ENCODE measurements around the gene CDH12.
"Not testable (repeated sequence)": the region's sequence is repeated elsewhere in the genome, so short reads cannot be mapped to it uniquely, and the experiment has no call there.

Gene CDH12

DNA sequence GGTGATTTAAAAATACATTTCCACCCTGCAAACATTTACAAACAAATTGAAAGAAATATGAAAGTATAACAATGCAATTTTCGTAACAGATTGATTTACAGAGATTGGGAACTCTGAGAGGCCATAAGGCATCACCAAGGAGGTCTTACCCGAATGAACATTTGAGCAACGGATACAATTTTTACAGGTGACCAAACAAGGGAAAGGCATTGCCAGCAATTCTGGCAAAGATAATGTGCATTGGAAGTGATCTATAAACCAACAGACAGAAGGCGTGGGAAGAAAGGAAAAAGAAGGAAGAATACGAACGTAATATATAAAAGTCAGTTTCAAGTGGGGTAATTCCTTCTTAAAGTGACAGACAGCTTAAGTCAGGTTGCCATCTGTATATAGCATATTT is 295.9 kb downstream of the CDH12 start:
- Histone ChIP-seq H3K27me3 (ENCODE audit: low read depth) (no peaks in the 10 kb centered on the region), H3K4me1 (no peaks in the 10 kb centered on the region), H3K4me3 (no peak overlapping the region), H3K9me3 (no peaks in the 10 kb centered on the region), H3K36me3 (replicated peaks) (no peaks in the 10 kb centered on the region)
- in situ Hi-C loops (cut with MboI; ENCODE audit: low sequenced_read_pairs): no loop called here
- DNase-seq (ENCODE audit: low spot score in 2 of 2): no peak

DNA sequence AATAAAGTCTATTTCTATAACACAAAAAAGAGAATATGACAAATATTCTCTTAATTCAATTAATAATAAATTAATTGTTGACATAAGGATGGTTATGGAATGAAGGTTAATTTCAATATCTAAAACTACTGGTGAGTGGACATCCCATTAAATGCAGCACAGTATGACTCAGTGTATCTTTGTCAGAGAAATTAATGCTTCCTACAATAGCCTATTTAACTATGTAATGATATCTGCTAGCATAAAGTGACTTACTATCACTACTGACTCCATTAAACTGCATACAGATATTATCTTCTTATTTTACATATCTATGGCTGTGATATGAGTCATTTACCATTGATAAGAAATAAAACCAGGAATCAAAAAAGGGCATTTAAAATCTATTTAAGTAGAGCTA is 298.7 kb downstream of the CDH12 start:
- no peaks in the 10 kb centered on the region for H3K9me3 ChIP-seq
- no peaks in the 10 kb centered on the region for H3K36me3 ChIP-seq (replicated peaks)
- H3K4me3 ChIP-seq: no peak overlapping the region
- in situ Hi-C loops (cut with MboI; ENCODE audit: low sequenced_read_pairs): no loop called here
- no peaks in the 10 kb centered on the region for H3K4me1 ChIP-seq
- H3K27me3 ChIP-seq (ENCODE audit: low read depth): no peaks in the 10 kb centered on the region
- no peak for DNase-seq (ENCODE audit: low spot score in 2 of 2)

DNA sequence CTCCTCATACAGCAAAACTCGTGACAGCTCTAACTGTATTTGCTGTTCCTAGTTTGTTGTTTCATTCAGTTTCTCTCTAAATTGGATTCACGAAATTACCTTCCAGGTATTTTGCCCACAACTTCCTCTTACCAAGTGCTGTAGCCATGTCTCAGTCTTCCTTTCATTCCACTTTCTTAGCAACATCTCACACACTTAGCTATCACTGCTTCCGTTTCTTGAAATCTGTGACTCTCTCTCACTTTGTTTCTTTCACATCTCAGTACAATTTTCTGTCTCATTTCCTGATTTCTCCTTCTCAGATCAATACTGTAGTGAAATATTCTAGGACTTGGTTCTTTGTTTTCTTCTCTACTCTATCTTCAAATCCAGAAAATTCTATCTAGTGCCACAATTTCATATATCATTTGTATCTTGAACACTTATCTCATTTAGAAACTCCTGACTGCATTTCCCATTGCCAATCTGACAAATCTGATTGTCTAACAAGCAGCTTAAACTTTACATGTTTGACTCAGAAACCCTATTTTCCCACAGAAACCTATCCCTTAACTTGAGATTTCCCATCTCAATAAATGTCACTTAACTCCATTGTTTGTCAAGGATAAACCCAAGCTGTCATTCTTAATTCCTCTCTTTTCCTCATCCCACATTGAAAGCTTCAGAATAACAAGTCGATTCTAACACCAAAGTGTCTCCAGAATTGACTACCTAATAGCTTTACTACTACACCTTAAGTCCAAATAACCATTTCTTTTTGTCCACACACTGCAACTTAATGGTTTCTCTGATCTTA is 303.1 kb downstream of the CDH12 start:
- H3K4me1 ChIP-seq: no peaks in the 10 kb centered on the region
- in situ Hi-C loops (cut with MboI; ENCODE audit: low sequenced_read_pairs): no loop called here
- no peaks in the 10 kb centered on the region for H3K36me3 ChIP-seq (replicated peaks)
- no peak overlapping the region for H3K4me3 ChIP-seq
- DNase-seq (ENCODE audit: low spot score in 2 of 2): no peak
- H3K27me3 ChIP-seq (ENCODE audit: low read depth): no peaks in the 10 kb centered on the region
- no peaks in the 10 kb centered on the region for H3K9me3 ChIP-seq

DNA sequence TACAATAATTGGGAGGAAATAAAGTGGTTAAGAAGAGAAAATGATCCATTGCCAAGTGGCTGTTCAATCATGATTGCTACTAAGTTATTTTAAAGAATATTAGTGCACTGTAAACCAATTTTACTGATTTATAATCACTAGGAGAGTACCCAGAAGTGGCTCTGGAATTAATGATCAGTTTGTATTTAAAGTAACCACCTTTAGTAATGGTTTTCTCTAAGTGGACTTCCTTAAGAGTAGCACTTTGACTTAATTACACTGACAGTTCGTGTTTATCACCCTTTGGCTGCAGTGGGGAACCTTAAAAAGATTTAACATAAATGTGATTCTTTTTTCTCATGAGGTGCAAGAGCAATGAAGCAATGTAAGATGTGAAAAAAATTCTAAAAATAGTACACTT is 310.8 kb downstream of the CDH12 start:
- no peak for DNase-seq (ENCODE audit: low spot score in 2 of 2)
- H3K36me3 ChIP-seq (replicated peaks): no peaks in the 10 kb centered on the region
- no peak overlapping the region for H3K4me3 ChIP-seq
- in situ Hi-C loops (cut with MboI; ENCODE audit: low sequenced_read_pairs): no loop called here
- no peaks in the 10 kb centered on the region for H3K27me3 ChIP-seq (ENCODE audit: low read depth)
- no peaks in the 10 kb centered on the region for H3K9me3 ChIP-seq
- H3K4me1 ChIP-seq: no peaks in the 10 kb centered on the region

DNA sequence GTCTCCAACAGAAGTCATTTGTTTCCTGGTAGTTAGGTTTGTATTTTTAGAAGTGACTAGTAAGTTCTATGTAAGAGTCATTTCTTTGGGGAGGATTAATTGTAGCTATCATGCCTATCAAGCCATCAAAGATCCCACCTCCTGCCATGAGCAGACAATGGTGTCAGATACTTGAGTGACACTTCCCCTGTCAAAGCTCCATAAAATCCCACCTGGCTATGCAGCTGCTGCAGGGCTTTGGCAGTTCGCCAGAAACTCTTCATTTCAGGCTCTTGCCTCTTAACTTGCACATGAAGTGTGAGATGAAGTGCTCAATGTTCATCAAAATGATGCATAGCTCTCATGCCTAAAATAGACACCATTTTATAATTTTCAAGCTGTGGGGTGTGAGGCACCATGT is 312.1 kb downstream of the CDH12 start:
- peak in 1 of 2 experiments; percentile 7 for DNase-seq (ENCODE audit: low spot score in 2 of 2)
- Histone ChIP-seq H3K9me3 (no peaks in the 10 kb centered on the region), H3K36me3 (replicated peaks) (no peaks in the 10 kb centered on the region), H3K27me3 (ENCODE audit: low read depth) (no peaks in the 10 kb centered on the region), H3K4me1 (no peaks in the 10 kb centered on the region), H3K4me3 (no peak overlapping the region)
- in situ Hi-C loops (cut with MboI; ENCODE audit: low sequenced_read_pairs): no loop called here

DNA sequence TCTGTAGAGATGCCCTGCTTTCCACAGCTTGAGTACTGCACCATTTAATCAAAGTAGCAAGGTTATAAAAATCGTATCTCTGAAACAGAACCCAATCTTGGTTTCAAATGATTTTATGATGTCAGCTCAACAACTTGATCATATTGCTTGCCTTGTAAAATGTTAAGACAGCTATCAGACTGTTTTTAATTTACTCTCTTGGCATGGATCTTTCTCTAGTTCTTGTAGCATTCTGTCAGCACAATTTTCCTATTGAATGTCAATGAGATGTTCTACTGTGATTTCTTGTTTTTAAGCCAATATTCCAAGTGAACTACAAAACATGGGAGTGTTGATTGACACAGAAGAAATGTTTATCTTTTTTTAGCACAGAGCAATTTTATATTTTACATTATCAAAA is 313.4 kb downstream of the CDH12 start:
- no peak for DNase-seq (ENCODE audit: low spot score in 2 of 2)
- in situ Hi-C loops (cut with MboI; ENCODE audit: low sequenced_read_pairs): no loop called here

DNA sequence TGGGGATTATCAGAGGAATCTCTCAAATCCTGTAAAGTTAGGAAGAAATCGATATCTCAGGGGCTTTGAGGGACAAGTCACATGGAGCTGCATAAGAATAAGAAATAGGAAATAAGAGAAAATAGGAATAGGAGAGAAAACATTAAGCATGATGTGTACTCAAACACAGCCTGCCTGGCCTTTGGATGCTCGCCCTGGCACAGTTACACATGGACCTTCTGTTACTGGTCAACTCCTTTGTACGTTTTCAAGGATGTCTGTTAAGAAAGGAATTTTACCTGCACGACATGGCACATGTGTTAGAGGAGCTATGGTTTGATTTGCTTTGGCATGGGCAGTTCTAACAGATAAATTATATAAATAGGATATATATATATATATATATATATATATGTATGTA is 321.2 kb downstream of the CDH12 start:
- H3K9me3 ChIP-seq: no peaks in the 10 kb centered on the region
- in situ Hi-C loops (cut with MboI; ENCODE audit: low sequenced_read_pairs): no loop called here
- H3K4me3 ChIP-seq: no peak overlapping the region
- no peak for DNase-seq (ENCODE audit: low spot score in 2 of 2)
- no peaks in the 10 kb centered on the region for H3K36me3 ChIP-seq (replicated peaks)
- H3K27me3 ChIP-seq (ENCODE audit: low read depth): no peaks in the 10 kb centered on the region
- no peaks in the 10 kb centered on the region for H3K4me1 ChIP-seq

More for the DNA sequence above, 313.4 kb downstream of the CDH12 start:
- Histone ChIP-seq H3K4me1 (no peaks in the 10 kb centered on the region), H3K27me3 (ENCODE audit: low read depth) (no peaks in the 10 kb centered on the region), H3K9me3 (no peaks in the 10 kb centered on the region), H3K4me3 (no peak overlapping the region), H3K36me3 (replicated peaks) (no peaks in the 10 kb centered on the region)

DNA sequence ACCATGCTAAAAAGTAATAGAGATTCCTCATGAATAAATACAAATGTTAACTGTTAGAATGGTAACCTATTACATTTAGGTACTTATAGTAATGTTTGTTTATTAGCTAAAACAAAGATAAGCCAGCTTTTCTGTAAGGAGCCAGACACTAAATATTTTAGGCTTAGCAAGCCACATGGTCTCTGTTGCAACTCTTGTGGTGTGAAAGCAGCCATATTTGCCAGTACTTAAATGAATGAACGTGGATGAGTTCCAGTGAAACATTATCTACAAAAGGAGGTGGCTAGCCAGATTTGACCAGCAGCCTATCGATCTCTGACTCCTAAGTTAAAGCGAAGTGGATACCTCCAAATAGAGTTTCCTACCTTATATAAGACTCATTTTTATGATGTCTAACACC is 331.6 kb downstream of the CDH12 start:
- in situ Hi-C loops (cut with MboI; ENCODE audit: low sequenced_read_pairs): no loop called here

DNA sequence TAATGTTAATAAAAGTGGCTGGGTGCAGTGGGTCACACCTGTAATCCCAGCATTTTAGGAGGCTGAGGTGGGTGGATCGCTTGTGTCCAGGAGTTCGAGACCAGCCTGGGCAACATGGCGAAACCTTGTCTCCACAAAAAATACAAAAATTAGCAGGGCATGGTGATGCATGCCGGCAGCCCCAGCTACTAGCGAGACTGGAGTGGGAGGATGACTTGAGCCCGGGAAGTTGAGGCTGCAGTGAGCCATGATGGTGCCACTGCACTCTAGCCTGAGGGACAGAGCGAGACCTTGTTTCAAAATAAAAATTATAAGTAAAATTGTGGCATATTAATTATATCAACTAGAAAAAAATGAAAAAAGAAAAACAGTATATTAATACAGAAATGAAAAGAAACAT is 336.6 kb downstream of the CDH12 start:
- H3K4me3 ChIP-seq; H3K27me3 ChIP-seq (ENCODE audit: low read depth); in situ Hi-C loops (cut with MboI; ENCODE audit: low sequenced_read_pairs); H3K4me1 ChIP-seq; DNase-seq (ENCODE audit: low spot score in 2 of 2); H3K9me3 ChIP-seq; H3K36me3 ChIP-seq (replicated peaks): not testable (repeated sequence)

More for the DNA sequence above, 331.6 kb downstream of the CDH12 start:
- DNase-seq (ENCODE audit: low spot score in 2 of 2): no peak
- Histone ChIP-seq H3K4me3 (no peak overlapping the region), H3K9me3 (no peaks in the 10 kb centered on the region), H3K27me3 (ENCODE audit: low read depth) (no peaks in the 10 kb centered on the region), H3K36me3 (replicated peaks) (no peaks in the 10 kb centered on the region), H3K4me1 (no peaks in the 10 kb centered on the region)

DNA sequence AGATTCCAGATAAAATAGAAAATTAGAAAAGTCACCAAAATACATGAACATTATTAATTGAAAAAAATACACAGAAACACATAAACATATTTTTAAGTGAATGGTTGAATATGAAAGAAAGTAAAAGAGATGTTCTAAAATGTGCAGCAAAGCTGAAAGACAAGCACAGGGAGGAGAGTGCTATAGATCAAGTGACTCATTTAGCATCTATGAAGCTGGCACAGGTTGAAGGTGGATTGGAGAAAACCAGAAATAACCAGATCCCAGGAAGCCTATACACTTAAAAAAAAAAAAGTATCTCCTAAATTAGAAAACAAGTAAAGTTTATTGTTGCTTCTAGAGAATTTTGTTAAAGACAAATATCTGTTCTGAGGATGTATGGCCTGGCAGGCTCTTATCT is 338.9 kb downstream of the CDH12 start:
- Histone ChIP-seq H3K9me3 (no peaks in the 10 kb centered on the region), H3K36me3 (replicated peaks) (no peaks in the 10 kb centered on the region), H3K27me3 (ENCODE audit: low read depth) (no peaks in the 10 kb centered on the region), H3K4me1 (no peaks in the 10 kb centered on the region), H3K4me3 (no peak overlapping the region)
- DNase-seq (ENCODE audit: low spot score in 2 of 2): no peak
- in situ Hi-C loops (cut with MboI; ENCODE audit: low sequenced_read_pairs): no loop called here

DNA sequence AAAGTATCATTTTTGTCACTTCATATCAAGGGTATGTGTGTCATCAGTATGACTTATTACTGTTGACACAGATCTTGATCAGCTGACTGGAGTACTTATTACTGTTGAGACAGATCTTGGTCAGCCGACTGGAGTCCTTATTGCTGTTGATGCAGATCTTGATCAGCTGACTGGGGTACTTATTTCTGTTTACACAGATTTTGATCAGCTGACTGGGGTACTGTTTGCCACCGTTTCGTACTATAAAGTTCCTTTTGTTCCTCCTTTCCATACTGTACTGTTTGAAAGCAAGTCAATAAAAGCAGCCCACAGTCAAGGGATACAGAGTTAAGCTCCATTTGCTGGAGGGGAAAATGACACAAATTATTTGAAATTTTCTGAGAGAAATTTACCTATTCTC is 347.3 kb downstream of the CDH12 start:
- Histone ChIP-seq H3K4me3 (no peak overlapping the region), H3K4me1 (no peaks in the 10 kb centered on the region), H3K36me3 (replicated peaks) (no peaks in the 10 kb centered on the region), H3K27me3 (ENCODE audit: low read depth) (no peaks in the 10 kb centered on the region), H3K9me3 (no peaks in the 10 kb centered on the region)
- in situ Hi-C loops (cut with MboI; ENCODE audit: low sequenced_read_pairs): no loop called here
- no peak for DNase-seq (ENCODE audit: low spot score in 2 of 2)

DNA sequence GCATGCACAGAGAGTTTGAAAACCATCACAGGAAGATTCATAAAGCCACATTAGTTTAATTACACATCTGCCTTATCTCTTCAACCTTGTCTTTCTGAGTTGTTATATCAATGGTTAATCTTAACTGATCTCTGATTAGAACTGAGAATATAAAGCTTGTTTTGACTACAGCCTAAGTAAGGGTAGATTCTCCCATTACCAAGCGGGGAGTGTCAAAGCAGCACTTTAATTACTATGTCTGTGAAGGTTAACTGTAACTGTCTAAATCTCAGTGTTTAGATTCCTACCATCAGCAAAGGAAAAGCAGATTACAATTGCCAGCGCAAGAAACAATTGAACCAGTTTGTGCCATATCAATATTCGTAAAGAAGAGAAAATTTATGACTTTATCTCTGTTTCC is 348.7 kb downstream of the CDH12 start:
- H3K27me3 ChIP-seq (ENCODE audit: low read depth): no peaks in the 10 kb centered on the region
- H3K36me3 ChIP-seq (replicated peaks): no peaks in the 10 kb centered on the region
- H3K4me1 ChIP-seq: no peaks in the 10 kb centered on the region
- DNase-seq (ENCODE audit: low spot score in 2 of 2): no peak
- H3K4me3 ChIP-seq: no peak overlapping the region
- in situ Hi-C loops (cut with MboI; ENCODE audit: low sequenced_read_pairs): no loop called here
- no peaks in the 10 kb centered on the region for H3K9me3 ChIP-seq

DNA sequence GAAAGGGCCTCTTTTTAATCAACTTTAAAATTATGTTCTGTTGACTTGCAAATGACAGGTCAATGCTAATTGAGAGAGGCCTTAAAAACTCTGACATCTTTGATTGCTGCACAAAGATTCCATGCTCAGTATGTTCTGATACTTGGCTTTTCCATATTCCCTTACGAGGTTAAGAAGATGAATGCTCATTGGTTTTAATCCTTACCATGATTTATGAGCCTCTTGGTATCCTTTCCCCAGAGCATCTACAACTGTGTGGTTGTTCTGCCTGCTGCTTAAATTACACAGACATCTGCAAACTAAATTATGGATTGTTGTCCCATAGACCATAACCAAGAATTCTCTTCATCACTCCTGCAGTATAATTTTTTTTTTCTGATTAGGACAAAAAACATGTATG is 352.6 kb downstream of the CDH12 start:
- in situ Hi-C loops (cut with MboI; ENCODE audit: low sequenced_read_pairs): no loop called here
- H3K36me3 ChIP-seq (replicated peaks): no peaks in the 10 kb centered on the region
- H3K4me1 ChIP-seq: no peaks in the 10 kb centered on the region
- H3K27me3 ChIP-seq (ENCODE audit: low read depth): no peaks in the 10 kb centered on the region
- no peak overlapping the region for H3K4me3 ChIP-seq
- no peaks in the 10 kb centered on the region for H3K9me3 ChIP-seq
- no peak for DNase-seq (ENCODE audit: low spot score in 2 of 2)

DNA sequence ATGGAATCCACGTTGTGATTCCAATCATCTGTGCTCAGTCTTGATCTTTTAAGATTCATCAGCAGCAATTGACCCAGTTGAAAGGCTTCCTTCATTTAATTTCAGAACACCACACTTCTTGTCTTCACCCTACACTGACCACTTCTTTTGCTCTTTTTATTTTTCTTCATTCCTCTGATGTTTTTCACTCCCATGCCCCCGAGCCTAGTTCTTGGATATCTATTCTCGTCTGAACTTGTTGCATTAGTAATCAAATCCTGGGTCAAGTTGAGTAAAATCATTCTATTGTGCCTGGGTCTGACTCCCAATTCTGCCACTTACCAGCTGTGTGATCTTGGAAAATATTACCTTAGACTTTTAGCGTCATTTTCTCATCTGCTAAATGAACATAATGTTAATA is 356.5 kb downstream of the CDH12 start:
- Histone ChIP-seq H3K9me3 (no peaks in the 10 kb centered on the region), H3K4me1 (no peaks in the 10 kb centered on the region), H3K4me3 (no peak overlapping the region), H3K27me3 (ENCODE audit: low read depth) (no peaks in the 10 kb centered on the region), H3K36me3 (replicated peaks) (no peaks in the 10 kb centered on the region)
- no peak for DNase-seq (ENCODE audit: low spot score in 2 of 2)
- in situ Hi-C loops (cut with MboI; ENCODE audit: low sequenced_read_pairs): no loop called here
